IPS-NIHi11 (cell line): ENCODE results near the gene FRMD4A.
"Not testable (repeated sequence)": the region's sequence is repeated elsewhere in the genome, so short reads cannot be mapped to it uniquely, and the experiment has no call there.

Source experiments
- DNase-seq: peaks from one replicate; pipeline ENCODE4 v3.0.0; 2012; ENCODE audit warnings: mixed read lengths, low spot score

The FRMD4A gene

GRCh38 chr10:14146501-14146900 is 184.2 kb downstream of the FRMD4A start:
- no peak for DNase-seq

- no peak for DNase-seq
Measured at GRCh38 chr10:14146025-14146424, 184.7 kb downstream of the FRMD4A start.

GRCh38 chr10:14144451-14144850 is 186.3 kb downstream of the FRMD4A start:
- DNase-seq: no peak

- no peak for DNase-seq
Measured at GRCh38 chr10:14142606-14143250, 188.0 kb downstream of the FRMD4A start.

GRCh38 chr10:14141283-14141682 is 189.4 kb downstream of the FRMD4A start:
- no peak for DNase-seq

- DNase-seq: no peak
Measured at GRCh38 chr10:14137391-14137790, 193.3 kb downstream of the FRMD4A start.

- DNase-seq: not testable (repeated sequence)
Measured at GRCh38 chr10:14135196-14135595, 195.5 kb downstream of the FRMD4A start.

GRCh38 chr10:14134275-14134674 is 196.4 kb downstream of the FRMD4A start:
- DNase-seq: no peak

- no peak for DNase-seq
Measured at GRCh38 chr10:14131261-14131960, 199.3 kb downstream of the FRMD4A start.

GRCh38 chr10:14129770-14130169 is 201.0 kb downstream of the FRMD4A start:
- DNase-seq: no peak

- no peak for DNase-seq
Measured at GRCh38 chr10:14128519-14128918, 202.2 kb downstream of the FRMD4A start.

- DNase-seq: no peak
Measured at GRCh38 chr10:14126697-14127440, 203.9 kb downstream of the FRMD4A start.

GRCh38 chr10:14125564-14125963 is 205.2 kb downstream of the FRMD4A start:
- DNase-seq: no peak

- DNase-seq: no peak
Measured at GRCh38 chr10:14124941-14125340, 205.8 kb downstream of the FRMD4A start.

GRCh38 chr10:14123139-14123538 is 207.6 kb downstream of the FRMD4A start:
- DNase-seq: no peak

GRCh38 chr10:14120812-14121211 is 209.9 kb downstream of the FRMD4A start:
- no peak for DNase-seq

GRCh38 chr10:14118953-14119352 is 211.8 kb downstream of the FRMD4A start:
- DNase-seq: no peak

GRCh38 chr10:14116837-14117236 is 213.9 kb downstream of the FRMD4A start:
- DNase-seq: peak; percentile 20

GRCh38 chr10:14116021-14116420 is 214.7 kb downstream of the FRMD4A start:
- no peak for DNase-seq

- DNase-seq: no peak
Measured at GRCh38 chr10:14114791-14115190, 215.9 kb downstream of the FRMD4A start.

- no peak for DNase-seq
Measured at GRCh38 chr10:14112056-14112455, 218.7 kb downstream of the FRMD4A start.

- DNase-seq: no peak
Measured at GRCh38 chr10:14111208-14111607, 219.5 kb downstream of the FRMD4A start.

GRCh38 chr10:14106828-14107227 is 223.9 kb downstream of the FRMD4A start:
- DNase-seq: no peak
